H54 (cell line): ENCODE data around the gene FAM120A.

Source experiments
- DNase-seq: peaks from one replicate; pipeline ENCODE4 v3.0.0; 2011; ENCODE audit warnings: low spot score, mixed read lengths; ENCODE audit not compliant: insufficient read length
- FAIRE-seq: peaks from 3 replicates; lab custom pipeline; 2011; peaks lifted over from hg19 to GRCh38; lab: Jason Lieb, UNC
- POLR2A ChIP-seq: IDR thresholded peaks from 2 replicates; pipeline ENCODE4 v1.6.1; 2011; ENCODE audit warnings: low read depth, mild to moderate bottlenecking, low read length

Gene FAM120A

GRCh38 chr9:93458712-93459111 lies 7.2 kb downstream of the FAM120A start:
- no peak for DNase-seq
- no peak for FAIRE-seq
- no peak for TF ChIP-seq POLR2A

- DNase-seq = no peak
- TF ChIP-seq POLR2A = no peak
- peak; percentile 68 for FAIRE-seq
Measured at GRCh38 chr9:93459432-93459847, 8.0 kb downstream of the FAM120A start.

- DNase-seq (no peak), FAIRE-seq (no peak)
- no peak for TF ChIP-seq POLR2A
Measured at GRCh38 chr9:93460689-93461413, 9.4 kb downstream of the FAM120A start.

GRCh38 chr9:93461414-93461743 lies 9.9 kb downstream of the FAM120A start:
- FAIRE-seq = no peak

GRCh38 chr9:93461821-93462220 lies 10.3 kb downstream of the FAM120A start:
- FAIRE-seq = no peak
- no peak for TF ChIP-seq POLR2A
- DNase-seq = no peak

More at GRCh38 chr9:93461414-93461743, 9.9 kb downstream of the FAM120A start:
- no peak for DNase-seq
- TF ChIP-seq POLR2A = no peak

- FAIRE-seq (peak; percentile 6), DNase-seq (no peak)
- TF ChIP-seq POLR2A = no peak
Measured at GRCh38 chr9:93463638-93464248, 12.3 kb downstream of the FAM120A start.

GRCh38 chr9:93464395-93464794 lies 12.9 kb downstream of the FAM120A start:
- peak; percentile 38 for FAIRE-seq
- no peak for DNase-seq
- no peak for TF ChIP-seq POLR2A

GRCh38 chr9:93464876-93465275 lies 13.4 kb downstream of the FAM120A start:
- no peak for TF ChIP-seq POLR2A
- no peak for DNase-seq

GRCh38 chr9:93465855-93466254 lies 14.4 kb downstream of the FAM120A start:
- FAIRE-seq = no peak
- no peak for TF ChIP-seq POLR2A
- no peak for DNase-seq

More at GRCh38 chr9:93464876-93465275, 13.4 kb downstream of the FAM120A start:
- FAIRE-seq = peak; percentile 23

GRCh38 chr9:93466416-93467061 lies 15.1 kb downstream of the FAM120A start:
- TF ChIP-seq POLR2A = no peak
- FAIRE-seq (peak; percentile 85), DNase-seq (no peak)

GRCh38 chr9:93467062-93467416 lies 15.6 kb downstream of the FAM120A start:
- DNase-seq (no peak), FAIRE-seq (no peak)
- no peak for TF ChIP-seq POLR2A

- TF ChIP-seq POLR2A = no peak
- no peak for FAIRE-seq
Measured at GRCh38 chr9:93467462-93467861, 16.0 kb downstream of the FAM120A start.

GRCh38 chr9:93468763-93469456 lies 17.4 kb downstream of the FAM120A start:
- no peak for DNase-seq
- FAIRE-seq = peak; percentile 87

More at GRCh38 chr9:93467462-93467861, 16.0 kb downstream of the FAM120A start:
- DNase-seq = no peak

GRCh38 chr9:93470391-93470790 lies 18.9 kb downstream of the FAM120A start:
- no peak for TF ChIP-seq POLR2A
- FAIRE-seq (no peak), DNase-seq (no peak)

More at GRCh38 chr9:93468763-93469456, 17.4 kb downstream of the FAM120A start:
- TF ChIP-seq POLR2A = no peak
